ENCODE data around the gene PNMA6F.

PNMA6F gene

DNA sequence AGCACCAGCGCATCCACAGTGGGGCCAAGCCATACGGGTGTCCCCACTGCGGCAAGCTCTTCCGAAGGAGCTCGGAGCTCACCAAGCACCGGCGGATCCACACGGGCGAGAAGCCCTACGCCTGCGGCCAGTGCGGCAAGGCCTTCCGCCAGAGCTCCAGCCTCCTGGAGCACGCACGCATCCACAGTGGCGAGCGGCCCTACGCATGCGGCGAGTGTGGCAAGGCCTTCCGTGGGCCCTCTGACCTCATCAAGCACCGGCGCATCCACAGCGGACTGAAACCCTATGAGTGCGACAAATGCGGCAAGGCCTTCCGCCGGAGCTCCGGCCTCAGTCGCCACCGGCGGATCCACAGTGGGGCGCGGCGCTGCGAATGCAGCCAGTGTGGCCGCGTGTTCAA, 26.0 kb upstream of the PNMA6F start:
- DNase-seq (ENCODE audit: extremely low read depth, low read depth): no peak
- no peak overlapping the region for H3K4me3 ChIP-seq (replicated peaks; ENCODE audit: low read depth, low read length)
- TF ChIP-seq, protein P1, sequence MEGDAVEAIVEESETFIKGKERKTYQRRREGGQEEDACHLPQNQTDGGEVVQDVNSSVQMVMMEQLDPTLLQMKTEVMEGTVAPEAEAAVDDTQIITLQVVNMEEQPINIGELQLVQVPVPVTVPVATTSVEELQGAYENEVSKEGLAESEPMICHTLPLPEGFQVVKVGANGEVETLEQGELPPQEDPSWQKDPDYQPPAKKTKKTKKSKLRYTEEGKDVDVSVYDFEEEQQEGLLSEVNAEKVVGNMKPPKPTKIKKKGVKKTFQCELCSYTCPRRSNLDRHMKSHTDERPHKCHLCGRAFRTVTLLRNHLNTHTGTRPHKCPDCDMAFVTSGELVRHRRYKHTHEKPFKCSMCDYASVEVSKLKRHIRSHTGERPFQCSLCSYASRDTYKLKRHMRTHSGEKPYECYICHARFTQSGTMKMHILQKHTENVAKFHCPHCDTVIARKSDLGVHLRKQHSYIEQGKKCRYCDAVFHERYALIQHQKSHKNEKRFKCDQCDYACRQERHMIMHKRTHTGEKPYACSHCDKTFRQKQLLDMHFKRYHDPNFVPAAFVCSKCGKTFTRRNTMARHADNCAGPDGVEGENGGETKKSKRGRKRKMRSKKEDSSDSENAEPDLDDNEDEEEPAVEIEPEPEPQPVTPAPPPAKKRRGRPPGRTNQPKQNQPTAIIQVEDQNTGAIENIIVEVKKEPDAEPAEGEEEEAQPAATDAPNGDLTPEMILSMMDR (IDR thresholded peaks at IDR 0.05; ENCODE audit: low read depth, low read length, missing control alignments): no peak

DNA sequence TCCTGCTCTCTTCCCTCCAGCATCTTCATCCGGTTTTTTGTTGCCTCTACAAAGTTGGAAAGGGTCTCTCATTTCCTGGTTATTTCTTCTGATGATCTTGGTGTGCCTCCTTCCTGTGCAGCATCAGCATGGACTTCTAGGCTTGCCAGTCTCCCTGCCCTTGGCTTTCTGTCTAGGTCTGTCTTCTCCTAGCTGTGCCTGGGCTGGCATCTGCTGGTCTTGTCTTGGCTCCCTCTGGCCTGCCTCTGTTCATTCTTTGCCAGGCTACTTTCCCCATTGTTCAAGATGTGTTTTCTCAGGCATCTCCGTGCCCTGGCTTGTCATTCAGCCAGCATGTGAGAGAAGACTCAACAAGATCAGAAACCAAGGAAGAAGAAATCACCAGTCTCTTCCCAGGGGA, 22.1 kb upstream of the PNMA6F start:
- no peak for DNase-seq (ENCODE audit: extremely low read depth, low read depth)
- TF ChIP-seq, protein P1 (IDR thresholded peaks at IDR 0.05; ENCODE audit: low read depth, low read length, missing control alignments): no peak

DNA sequence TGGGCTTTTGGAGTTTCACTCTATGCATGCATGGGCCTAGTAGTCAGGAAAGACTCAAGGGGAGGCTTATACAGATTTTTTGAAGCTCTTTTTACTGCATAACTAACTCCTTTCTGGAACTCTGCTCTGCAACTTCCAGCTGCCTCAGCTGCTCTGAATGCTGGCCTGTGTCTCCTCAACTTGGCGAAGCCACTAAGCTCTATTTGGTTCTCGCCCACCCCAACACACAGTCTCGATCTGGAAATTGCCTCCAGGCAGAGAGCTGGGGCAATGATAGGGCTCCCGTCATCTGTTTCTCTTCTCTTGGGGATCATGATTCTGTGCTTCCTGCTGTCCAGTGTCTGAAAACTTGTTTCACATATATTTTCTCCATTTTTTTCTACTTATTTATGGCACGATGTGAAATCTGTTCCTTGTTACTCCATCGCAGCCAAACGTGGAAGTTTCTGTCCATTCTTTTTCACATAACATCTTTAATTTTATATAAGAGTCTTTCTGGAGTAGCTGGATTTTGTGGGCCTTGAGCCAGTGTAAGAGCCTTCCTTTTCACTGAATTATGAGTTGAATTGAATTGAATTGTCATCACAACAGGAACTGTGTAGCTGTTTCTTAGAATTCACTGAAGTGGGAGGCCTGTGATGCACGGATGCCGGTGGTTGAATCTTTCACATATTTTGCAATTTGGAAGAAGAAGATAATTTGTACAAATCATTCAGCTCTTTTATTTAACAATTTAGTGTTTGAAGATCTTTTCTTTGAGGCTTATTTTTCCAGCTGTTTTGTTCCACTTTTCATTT, 21.4 kb upstream of the PNMA6F start:
- DNase-seq (ENCODE audit: extremely low read depth, low read depth): no peak
- H3K4me3 ChIP-seq (replicated peaks; ENCODE audit: low read depth, low read length): no peak overlapping the region
- TF ChIP-seq, protein P1 (IDR thresholded peaks at IDR 0.05; ENCODE audit: low read depth, low read length, missing control alignments): no peak

More for the DNA sequence above, 22.1 kb upstream of the PNMA6F start:
- H3K4me3 ChIP-seq (replicated peaks; ENCODE audit: low read depth, low read length): no peak overlapping the region

GRCh38 chrX:153340111-153340510, 18.5 kb upstream of the PNMA6F start:
- no peak for DNase-seq (ENCODE audit: extremely low read depth, low read depth)
- no peak overlapping the region for H3K4me3 ChIP-seq (replicated peaks; ENCODE audit: low read depth, low read length)
- TF ChIP-seq, protein P1 (IDR thresholded peaks at IDR 0.05; ENCODE audit: low read depth, low read length, missing control alignments): no peak

GRCh38 chrX:153339662-153340061, 18.1 kb upstream of the PNMA6F start:
- H3K4me3 ChIP-seq (replicated peaks; ENCODE audit: low read depth, low read length): no peak overlapping the region
- no peak for DNase-seq (ENCODE audit: extremely low read depth, low read depth)
- TF ChIP-seq, protein P1 (IDR thresholded peaks at IDR 0.05; ENCODE audit: low read depth, low read length, missing control alignments): no peak

DNA sequence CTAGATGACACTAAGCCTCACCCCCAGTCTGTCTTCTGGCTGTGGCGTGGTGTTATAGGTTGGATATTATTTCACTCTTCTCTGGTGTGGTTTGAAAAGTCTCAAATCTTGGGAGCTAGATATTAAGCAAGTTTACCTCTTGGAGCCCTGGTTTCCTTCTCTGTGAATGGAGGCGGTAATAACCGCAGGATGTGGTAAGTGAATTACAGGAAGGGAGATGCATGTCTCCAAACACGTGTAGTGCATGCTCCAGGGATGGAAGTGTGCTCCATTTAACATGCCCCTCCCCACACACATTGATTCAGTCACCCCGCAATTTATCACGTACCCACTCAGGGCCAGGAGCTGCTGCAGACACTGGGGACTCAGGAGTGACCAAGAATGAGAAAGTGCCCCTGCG, 17.3 kb upstream of the PNMA6F start:
- DNase-seq (ENCODE audit: extremely low read depth, low read depth): no peak
- TF ChIP-seq, protein P1 (IDR thresholded peaks at IDR 0.05; ENCODE audit: low read depth, low read length, missing control alignments): no peak
- H3K4me3 ChIP-seq (replicated peaks; ENCODE audit: low read depth, low read length): no peak overlapping the region
